ENCODE measurements around the gene IFFO2.

The IFFO2 gene

GRCh38 chr1:18949686-18950400 is 6.6 kb downstream of the IFFO2 start:
- DNase-seq, result no peak

DNA sequence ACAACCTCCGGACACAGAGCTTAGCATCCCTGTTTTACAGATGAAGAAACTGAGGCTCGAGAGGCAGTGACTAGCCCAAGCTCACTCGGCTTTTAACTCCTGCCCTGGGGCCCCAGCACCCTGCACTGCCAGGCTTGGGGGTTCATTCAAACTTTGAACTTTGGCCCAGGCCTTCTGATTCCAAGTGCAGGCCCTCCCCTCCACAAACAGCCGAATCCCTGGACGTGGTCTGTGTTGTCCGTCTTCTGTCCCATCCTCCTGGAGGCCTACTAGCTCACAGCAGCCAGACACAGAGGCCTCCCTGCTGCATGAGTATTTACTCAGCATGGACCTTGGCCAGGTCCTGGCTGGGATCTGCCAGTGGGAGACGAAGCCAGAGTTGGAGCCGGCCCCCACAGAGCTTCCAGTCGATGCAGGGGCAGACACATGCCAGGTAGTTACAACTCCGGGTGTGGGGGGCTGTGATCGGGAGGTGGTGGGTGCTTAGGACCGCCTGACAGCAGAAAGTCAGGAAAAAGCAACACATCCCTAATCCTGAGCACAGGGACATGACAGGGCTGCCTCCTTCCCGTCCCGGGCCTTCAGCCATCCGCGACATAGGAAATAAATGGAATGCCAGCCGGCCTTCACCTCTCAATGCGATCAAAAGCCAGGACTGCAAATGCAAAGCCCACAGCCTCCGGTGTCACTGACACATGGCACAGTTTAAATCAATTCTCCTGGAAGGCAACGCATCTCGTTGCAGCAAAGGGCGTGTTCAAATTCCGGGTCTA is 7.4 kb downstream of the IFFO2 start:
- DNase-seq, result no peak

- peak; percentile 63 for DNase-seq
These were observed 8.2 kb downstream of the IFFO2 start for GRCh38 chr1:18948048-18948912.

GRCh38 chr1:18947570-18947969 is 8.9 kb downstream of the IFFO2 start:
- no peak for DNase-seq

- DNase-seq, result no peak
These were observed 9.7 kb downstream of the IFFO2 start for GRCh38 chr1:18946550-18947381.

DNA sequence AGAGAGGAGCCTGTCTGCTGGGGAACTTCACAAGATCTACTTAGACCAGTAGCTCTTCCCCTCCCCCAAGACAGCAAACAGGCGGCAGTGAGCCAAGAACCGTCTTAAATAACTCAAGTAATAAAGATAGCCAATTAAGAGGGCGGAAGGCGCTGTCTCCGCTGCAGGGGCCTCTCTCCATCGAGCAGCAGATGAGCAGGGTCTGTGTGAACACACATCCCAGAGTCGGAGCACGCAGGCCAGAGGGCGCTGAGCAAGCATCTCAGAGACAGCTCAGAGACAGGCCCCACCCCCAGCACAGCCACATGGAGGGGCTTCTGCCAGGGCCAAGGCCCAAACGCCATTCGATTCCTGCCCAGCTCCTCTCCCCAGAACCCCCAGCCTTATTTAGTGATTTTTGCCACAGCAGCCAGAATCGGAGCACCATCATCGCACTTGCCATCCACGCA is 11.1 kb downstream of the IFFO2 start:
- no peak for DNase-seq

GRCh38 chr1:18944810-18945209 is 11.7 kb downstream of the IFFO2 start:
- no peak for DNase-seq

GRCh38 chr1:18943914-18944572 is 12.4 kb downstream of the IFFO2 start:
- no peak for DNase-seq

DNA sequence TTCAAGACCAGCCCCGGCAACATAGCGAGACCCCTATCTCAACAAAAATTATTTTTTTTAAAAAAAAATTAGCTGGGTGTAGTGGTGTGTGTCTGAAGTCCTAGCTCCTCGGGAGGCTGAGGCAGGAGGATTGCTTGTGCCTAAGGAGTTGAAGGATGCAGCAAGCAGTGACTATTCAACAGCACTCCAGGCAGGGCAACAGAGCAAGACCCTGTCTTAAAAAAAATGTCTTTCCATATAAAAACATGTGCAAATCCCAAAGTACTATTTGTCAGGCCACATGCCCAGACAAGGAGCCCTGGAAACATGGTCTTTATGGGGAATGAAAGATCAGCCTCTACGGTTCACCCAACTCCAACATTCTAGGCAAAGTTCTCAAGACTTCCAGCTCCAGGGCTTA is 13.3 kb downstream of the IFFO2 start:
- DNase-seq, result no peak

DNA sequence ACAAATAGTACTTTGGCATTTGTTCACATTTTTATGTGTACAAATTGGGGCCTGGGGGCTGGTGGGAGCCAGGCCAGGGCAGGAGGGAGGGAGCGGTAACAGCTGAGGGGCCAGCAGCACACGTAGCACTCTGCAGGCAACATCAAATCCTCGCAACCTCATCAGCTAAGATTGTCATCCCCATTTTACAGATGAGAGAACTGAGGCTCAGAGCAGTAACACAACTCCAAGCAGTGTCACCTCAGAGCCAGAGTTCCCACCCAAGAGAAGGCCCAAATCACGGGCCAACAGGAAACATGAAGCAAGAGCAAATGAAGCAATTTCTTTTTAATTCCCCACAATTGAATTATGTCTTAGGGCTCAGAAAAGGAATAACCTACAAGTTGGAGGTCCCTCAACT is 14.1 kb downstream of the IFFO2 start:
- DNase-seq, result no peak

- no peak for DNase-seq
These were observed 15.0 kb downstream of the IFFO2 start for GRCh38 chr1:18941221-18942141.

DNA sequence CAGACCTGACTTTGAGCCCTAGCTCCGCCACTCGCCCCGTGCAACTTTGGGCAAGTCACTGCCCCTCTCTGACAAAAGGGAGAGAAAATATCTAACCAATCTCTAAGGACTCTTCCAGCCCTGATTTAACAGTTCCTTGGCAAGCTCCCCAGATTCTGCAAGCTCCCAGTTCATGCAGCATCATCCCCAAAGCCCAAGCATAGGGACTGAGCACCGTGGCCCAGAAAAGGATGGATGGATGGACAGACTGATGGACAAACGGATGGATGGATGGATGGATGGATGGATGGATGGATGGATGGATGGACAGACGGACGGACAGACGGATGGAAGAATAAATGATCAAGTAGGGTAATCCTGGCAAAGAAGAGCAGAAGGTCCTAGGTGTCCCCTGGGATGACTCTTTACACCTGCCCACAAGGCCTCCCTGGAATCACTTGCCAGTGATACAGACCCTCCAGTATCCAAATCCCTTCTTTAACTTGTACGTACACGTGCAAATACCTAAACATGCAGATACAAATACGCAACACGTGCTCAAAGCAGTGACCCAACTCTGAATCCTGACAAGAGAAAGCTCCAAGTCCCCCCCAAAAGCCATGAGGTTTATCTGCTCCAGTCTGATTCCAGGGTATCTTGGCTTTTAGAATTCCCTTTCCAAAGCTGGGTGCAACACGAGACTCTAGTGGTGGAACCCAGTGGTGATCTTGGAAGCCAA is 16.0 kb downstream of the IFFO2 start:
- no peak for DNase-seq

GRCh38 chr1:18939398-18940302 is 16.8 kb downstream of the IFFO2 start:
- DNase-seq, result no peak

- DNase-seq, result no peak
These were observed 17.8 kb downstream of the IFFO2 start for GRCh38 chr1:18938707-18939070.

DNA sequence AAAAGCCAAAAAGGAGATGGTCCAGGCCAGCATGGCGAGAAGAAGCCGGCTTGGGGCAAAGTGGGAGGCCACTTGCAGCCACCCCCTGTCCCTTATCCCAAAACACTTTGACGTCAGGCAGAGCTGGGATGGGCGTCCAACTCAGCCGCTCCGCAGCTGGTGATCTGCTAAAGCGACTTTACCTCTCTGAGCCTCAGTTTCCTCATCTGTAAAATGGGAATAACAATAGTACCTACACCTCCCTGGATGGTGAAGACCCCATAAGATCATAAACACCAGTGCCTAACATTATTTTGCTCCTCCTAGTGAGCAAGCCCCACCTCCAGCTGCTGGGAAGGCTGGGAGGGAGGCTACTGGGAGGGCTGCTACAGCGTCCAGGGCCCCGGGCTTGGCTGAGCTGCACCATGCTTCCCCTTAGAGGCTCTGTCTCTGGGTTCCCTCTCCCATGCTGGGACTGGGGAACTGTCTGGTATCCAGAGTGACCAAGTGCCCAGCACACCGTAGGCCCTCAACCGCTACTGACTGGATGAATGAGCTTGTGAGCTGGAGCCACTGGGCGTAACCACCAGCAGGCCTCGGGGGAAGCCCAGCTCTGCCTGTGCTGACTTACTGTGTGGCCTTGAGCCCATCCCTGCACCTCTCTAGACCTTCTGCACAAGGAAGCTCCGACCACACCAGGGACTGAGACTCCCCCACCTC is 18.3 kb downstream of the IFFO2 start:
- DNase-seq, result no peak

- DNase-seq, result no peak
These were observed 18.9 kb downstream of the IFFO2 start for GRCh38 chr1:18937539-18937938.

DNA sequence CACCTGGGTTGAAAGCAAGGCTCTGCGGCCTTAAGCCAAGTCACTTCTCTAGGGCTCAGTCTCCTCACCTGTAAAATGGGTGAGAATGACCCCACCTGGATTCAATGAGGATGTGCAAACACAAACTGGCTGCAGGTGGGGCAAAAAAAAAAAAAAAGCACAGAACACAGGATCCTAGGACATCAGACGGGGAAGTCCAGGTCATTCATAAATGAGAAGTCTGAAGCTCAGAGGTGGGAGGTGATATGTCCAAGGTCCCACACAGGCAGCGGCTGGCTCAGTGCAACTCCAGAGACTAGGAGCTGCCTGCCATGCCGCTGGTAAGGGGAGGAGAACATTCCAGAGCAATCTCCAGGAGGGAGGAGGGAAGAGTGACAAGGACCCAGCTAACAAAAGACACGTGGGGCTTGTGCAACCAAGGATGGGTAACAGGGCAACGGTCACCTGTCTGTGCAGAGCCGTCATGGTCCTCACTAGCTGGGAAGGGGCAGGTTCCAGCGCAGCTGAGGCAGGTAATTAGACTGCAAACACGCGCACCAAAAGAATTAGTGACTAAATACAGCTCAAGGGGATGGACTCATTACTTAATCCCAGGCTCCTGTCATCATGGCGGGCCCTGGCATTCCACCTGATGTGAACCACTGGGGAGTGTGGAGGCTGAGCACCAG is 19.5 kb downstream of the IFFO2 start:
- DNase-seq, result no peak

DNA sequence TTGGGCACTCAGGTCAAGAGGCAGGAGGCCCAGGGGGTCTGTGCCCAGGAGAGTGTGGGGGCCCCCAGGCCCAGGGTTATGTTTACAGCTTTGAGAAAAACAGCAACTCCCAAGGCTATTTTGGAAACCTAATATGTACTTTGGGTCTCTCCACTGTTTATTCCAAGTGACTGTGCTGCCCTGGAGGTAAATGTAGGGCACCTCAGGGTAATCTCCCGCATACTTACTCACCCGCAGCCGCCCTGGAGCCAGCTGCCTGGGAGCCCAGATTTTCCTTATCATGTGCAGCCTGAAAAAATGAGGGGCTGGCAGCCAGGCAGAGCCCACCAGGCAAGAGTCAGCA is 20.0 kb downstream of the IFFO2 start:
- no peak for DNase-seq

All from stimulated activated CD4-positive, alpha-beta T cell treated with anti-CD3 and anti-CD28 coated beads, Interleukin-4, amount 100 ng/mL, for 24 hours (primary cell).